ENCODE results near the gene DOK4. TPM values are rescaled to one million over a fixed set of nuclear protein-coding genes. Genes with fewer than 3 reads are reported as not detected.

Gene DOK4
- 36.4 and 38.6 TPM in 2 replicates for total RNA-seq

GRCh38 chr16:57485916-57486857, at the start of gene DOK4:
TSS of gene DOK4 (minus strand) at chr16:57486493. CDS start at chr16:57479507, 6,986 bp downstream.

GRCh38 chr16:57462209-57462977, 23.9 kb downstream of the DOK4 start, which contains the start of gene POLR2C:
TSS of gene POLR2C (plus strand) at chr16:57462679. CDS start at chr16:57462725, 46 bp downstream.

GRCh38 chr16:57447186-57447962, 38.9 kb downstream of the DOK4 start, which contains the start of the genes CIAPIN1 and COQ9:
TSS of gene CIAPIN1 (minus strand) at chr16:57447385. CDS start at chr16:57440928, 6,457 bp downstream.
TSS of gene COQ9 (plus strand) at chr16:57447479. CDS start at chr16:57447506, 27 bp downstream.

Other genes with a start within 250 kb of the DOK4 start
- 69.8 and 71.0 TPM in 2 replicates for gene ARL2BP, start 241.2 kb downstream of the DOK4 start, total RNA-seq
- not detected in 2 replicates for gene PLLP, start 201.8 kb downstream of the DOK4 start, total RNA-seq
- not detected in 2 replicates for gene CCL22, start 127.7 kb downstream of the DOK4 start, total RNA-seq
- under 0.01 and 0.18 TPM in 2 replicates for gene CX3CL1, start 114.0 kb downstream of the DOK4 start, total RNA-seq
- not detected in 2 replicates for gene CCL17, start 81.7 kb downstream of the DOK4 start, total RNA-seq
- 40.7 and 44.9 TPM in 2 replicates for gene CIAPIN1, start 39.1 kb downstream of the DOK4 start, total RNA-seq
- 44.5 and 48.1 TPM in 2 replicates for gene COQ9, start 39.0 kb downstream of the DOK4 start, total RNA-seq
- 107 and 108 TPM in 2 replicates for gene POLR2C, start 23.8 kb downstream of the DOK4 start, total RNA-seq
- gene CCDC102A, start 50.1 kb upstream of the DOK4 start, total RNA-seq = 15.6 and 15.7 TPM in 2 replicates
- not detected in 2 replicates for gene ADGRG5, start 56.1 kb upstream of the DOK4 start, total RNA-seq
- gene ADGRG1, start 142.1 kb upstream of the DOK4 start, total RNA-seq = 0.89 and 2.3 TPM in 2 replicates
- gene ADGRG3, start 181.8 kb upstream of the DOK4 start, total RNA-seq = not detected in 2 replicates
- gene DRC7, start 208.3 kb upstream of the DOK4 start, total RNA-seq = 0.42 TPM in 1 of 2 replicates, not detected in the other
- 22.0 and 26.9 TPM in 2 replicates for gene KATNB1, start 249.3 kb upstream of the DOK4 start, total RNA-seq